Right renal cortex interstitium (tissue), 3 donors: Measurements from ENCODE around the gene ERVK3-1. TPM values are rescaled to one million over a fixed set of nuclear protein-coding genes. Genes with fewer than 3 reads are reported as not detected.
"Not testable (repeated sequence)": the region's sequence is repeated elsewhere in the genome, so short reads cannot be mapped to it uniquely, and the experiment has no call there.

Source experiments
- DNase-seq, 3 donors: peaks; one replicate each; pipeline ENCODE4 v3.0.0-alpha.2; 2013; ENCODE audit warnings: low read depth in 3 of 3, low spot score in 2 of 3
- polyA plus RNA-seq, 3 donors: library from polyadenylated mRNA; unstranded; fragments of 120-200 nt; gene quantifications; one replicate each; pipeline ENCODE4 v1.2.1, GENCODE V29; 2013; ENCODE audit not compliant: insufficient read length in 3 of 3

The ERVK3-1 gene
- polyA plus RNA-seq, 3 donors: 44.8 to 53.6 (median 49.3) TPM

- DNase-seq: no peak
These were observed 922 bp upstream of the ERVK3-1 start for GRCh38 chr19:58304255-58304654.

DNA sequence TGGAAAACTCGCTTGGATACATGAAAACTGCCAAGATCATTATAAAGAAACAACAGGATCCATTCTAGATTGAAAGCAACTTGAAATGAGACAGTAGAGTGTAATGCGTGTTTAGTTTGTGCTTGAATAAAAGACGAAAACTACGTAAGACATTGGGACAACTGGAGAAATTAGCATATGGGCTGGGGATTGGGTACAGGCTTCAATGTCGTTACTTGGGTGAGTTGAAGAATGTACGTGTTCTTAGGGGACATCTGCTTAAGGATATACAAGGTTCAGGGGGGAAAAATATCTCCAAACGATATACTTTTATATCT is 471 bp upstream of the ERVK3-1 start:
- DNase-seq: no peak

GRCh38 chr19:58305932-58306323 is 751 bp downstream of the ERVK3-1 start:
- no peak for DNase-seq

GRCh38 chr19:58307736-58308135 is 2.6 kb downstream of the ERVK3-1 start:
- no peak for DNase-seq

DNA sequence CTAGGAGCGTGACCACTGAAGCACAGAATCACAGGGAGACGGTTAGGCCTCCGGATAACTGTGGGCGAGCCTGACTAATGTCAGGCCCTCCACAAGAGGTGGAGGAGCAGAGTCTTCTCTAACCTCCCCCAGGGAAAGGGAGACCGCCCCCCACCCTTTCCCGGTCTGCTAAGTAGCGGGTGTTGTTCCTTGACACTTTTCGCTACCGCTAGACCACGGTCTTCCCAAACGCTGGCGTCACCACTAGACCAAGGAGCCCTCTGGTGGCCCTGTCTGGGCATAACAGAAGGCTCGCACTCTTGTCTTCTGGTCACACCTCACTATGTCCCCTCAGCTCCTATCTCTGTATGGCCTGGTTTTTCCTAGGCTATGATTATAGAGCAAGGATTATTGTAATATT is 5.5 kb downstream of the ERVK3-1 start:
- DNase-seq: not testable (repeated sequence)

DNA sequence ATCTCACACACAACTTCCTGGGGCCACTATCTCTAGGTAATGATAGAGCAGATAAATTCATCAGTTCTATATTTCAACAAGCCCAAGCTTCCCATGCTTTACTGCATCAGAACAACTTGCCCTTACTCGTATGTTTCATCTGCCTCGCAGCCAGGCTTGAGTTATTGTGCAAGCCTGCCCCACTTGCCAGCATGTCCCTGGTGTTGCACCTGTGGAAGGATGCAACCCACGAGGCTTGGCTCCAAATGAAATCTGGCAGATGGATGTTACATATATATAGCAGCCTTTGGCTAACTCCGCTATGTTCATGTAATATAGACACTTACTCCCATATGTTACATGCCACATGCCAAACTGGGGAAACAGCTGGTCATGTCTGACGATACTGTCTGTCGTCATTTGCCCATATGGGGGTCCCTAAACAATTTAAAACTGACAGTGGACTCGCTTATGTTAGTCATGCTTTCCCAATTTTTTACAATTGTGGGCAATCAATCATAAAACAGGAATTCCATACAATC is 6.2 kb downstream of the ERVK3-1 start:
- no peak for DNase-seq

DNA sequence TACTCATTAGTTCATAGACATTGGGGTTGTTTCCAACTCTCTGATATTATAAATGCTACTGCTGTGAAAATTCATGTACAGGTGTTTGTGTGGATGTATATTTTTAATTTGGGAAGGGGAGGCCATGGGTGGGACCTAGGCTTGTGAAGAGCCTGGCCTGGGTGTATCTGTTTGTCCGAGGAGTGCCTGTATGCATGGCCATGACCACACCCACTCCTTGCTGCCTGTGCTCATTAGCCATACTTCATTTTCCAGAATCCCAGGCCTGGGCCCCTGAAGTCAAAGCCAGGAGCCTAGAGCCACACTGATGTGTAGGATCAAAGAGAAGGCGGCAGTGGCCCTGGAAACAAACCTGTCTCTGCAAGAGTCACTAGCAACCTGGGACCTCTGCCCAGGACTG is 10.4 kb downstream of the ERVK3-1 start:
- DNase-seq: no peak

GRCh38 chr19:58317476-58318072 is 12.4 kb downstream of the ERVK3-1 start:
- DNase-seq: no peak

DNA sequence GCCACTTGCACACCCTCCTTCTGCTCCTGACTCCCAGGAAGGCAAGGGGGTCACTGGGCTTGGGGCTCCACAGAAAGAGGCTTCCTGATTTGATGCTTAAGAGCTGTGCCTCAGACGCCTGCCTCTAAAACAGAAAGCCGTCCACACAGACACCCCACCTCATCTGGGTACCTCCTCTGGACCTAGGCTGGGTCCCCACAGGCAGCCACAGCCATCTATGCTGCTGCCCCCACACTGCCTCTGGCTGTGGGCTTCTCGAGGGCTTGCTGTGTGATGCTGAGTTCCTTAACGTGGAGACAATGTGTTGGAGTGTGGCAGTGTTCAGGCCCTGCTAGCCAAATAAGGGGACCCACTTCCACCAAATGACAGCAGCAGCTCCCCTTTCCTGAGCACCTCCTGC is 13.1 kb downstream of the ERVK3-1 start:
- DNase-seq: no peak

- no peak for DNase-seq
These were observed 14.1 kb downstream of the ERVK3-1 start for GRCh38 chr19:58319241-58319640.

GRCh38 chr19:58325311-58326022 is 20.3 kb downstream of the ERVK3-1 start:
- DNase-seq: no peak

- no peak for DNase-seq
These were observed 21.3 kb downstream of the ERVK3-1 start for GRCh38 chr19:58326501-58326913.

DNA sequence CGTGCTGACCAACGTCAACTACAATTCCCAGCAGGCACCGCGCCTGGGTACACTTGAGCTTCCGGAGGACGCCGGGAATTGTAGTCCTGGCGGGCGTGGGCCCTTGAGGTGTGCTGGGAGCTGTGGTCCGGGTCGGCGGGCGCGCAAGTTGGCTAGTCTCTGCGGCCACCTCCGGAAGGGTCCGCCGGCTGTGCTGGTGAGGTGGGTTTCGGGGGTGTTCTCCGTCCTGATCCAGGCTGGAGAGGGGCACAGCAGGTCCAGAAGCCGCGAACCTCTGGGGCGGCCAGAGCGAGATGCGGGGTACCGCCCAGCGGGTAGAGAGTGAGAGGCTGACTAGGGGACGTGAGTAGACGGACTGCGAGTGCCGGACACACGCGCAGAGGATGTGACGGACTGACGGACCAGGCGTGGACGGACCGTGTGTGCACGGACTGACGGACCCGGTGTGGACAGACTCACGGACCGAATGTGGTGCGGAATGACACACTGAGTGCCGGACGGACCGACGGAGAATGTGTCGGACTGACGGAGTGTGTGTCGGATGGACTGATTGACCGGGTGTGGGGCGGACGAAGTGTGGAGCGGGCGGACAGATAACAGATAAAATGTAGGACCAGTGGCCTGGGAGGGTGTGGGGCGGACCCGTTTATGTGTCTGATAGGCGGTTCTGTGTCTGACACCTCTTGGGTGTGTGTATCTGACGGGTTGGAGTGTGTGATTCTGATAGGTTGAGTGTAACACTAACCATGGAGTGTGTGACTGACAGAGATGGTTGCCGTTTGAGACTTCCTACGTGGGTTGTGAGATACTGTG is 21.9 kb downstream of the ERVK3-1 start, which contains the start of gene ZSCAN22:
Gene ZSCAN22 (plus strand): TSS at position 81 of the 813 bp plus-strand sequence. CDS start 7,809 bp downstream, outside the sequence.
- DNase-seq: peak; percentile 88 to 97 (median 92)

DNA sequence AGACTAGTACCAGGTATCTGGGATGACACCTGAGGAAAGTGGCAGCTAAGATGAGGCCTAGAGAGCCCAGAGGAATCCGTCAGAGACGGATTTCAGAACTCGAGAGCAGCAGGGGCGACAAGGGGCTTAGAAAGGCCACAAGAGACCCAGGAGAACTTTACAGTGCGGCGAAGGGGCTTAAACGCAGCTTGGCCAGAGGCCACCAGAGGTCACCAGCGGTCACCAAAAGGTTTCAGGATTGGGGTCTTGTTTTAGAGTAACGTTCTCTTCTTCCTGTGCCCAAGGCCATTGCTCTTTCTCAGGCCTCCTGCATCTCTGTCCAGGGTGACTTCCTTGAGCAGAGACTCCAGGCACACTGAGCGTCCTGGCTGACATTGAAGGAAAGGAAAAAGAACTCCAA is 23.8 kb downstream of the ERVK3-1 start:
- DNase-seq: no peak

DNA sequence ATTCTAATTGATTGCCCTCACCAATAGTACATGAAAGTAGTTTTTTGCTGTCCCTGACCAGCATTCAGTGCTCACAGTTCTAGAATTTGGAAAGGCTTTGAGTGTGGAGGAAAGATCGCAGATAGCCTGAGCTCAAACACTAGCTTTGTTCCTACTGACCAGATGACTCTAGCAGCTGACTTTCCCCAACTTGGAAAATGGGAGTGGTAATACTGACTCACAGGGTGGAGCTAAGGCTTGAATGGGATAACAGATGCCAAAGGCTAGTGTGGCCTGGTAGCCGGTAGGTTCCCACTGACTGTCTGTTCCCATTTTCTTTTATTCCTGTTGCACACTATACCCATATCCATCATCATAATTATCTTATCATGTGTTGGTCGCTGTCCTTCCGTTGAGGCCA is 25.3 kb downstream of the ERVK3-1 start:
- DNase-seq: no peak

DNA sequence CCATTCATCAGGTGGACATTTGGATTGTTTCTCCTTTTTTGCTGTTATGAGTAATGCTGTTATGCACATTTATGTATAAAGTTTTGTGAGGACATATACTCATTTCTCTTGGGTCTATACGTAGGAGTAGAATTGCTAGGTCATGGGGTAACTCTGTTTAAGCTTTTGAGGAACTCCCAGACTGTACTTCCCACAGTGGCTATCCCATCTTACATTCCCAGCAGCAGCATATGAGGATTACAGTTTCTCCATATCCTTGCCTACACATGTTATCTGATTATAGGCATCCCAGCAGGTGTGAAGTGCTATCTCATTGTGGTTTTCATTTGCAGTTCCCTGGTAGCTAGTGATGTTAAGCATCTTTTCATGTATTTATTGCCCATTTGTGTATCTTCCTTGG is 27.5 kb downstream of the ERVK3-1 start:
- no peak for DNase-seq

DNA sequence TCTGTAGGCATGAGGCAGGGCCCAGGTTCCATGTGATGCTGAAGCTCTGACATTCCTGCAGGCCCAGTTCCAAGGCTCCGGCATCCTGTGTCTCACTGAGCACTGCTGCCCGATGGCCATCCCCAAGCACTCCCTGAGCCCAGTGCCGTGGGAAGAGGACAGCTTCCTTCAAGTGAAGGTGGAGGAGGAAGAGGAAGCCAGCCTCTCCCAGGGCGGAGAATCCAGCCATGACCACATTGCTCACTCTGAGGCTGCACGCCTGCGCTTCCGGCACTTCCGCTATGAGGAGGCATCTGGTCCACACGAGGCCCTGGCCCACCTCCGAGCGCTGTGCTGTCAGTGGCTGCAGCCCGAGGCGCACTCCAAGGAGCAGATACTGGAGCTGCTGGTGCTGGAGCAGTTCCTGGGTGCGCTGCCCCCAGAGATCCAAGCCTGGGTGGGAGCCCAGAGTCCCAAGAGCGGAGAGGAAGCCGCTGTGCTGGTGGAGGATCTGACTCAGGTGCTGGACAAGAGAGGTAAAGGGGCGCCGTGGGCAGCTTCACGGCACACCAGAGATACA is 29.6 kb downstream of the ERVK3-1 start:
- no peak for DNase-seq

DNA sequence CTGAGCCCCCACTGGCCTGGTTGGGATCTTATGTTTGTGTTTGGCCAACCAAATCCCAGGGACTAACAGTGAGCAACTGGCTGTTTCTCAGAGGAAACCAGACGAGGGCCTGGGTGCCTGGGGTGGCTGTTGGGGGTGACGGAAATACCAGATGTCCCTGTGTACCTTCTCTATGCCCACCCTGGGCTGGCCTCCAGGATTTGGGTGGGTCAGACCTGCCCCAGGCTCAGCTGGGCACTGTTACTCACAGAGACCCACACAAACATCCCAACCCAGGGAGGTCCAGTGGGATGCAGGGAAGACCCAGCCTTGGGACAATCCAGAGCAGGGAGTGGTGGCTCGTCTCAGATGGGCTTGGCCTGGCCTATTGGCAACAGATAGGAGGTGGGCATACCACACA is 30.5 kb downstream of the ERVK3-1 start:
- DNase-seq: no peak

DNA sequence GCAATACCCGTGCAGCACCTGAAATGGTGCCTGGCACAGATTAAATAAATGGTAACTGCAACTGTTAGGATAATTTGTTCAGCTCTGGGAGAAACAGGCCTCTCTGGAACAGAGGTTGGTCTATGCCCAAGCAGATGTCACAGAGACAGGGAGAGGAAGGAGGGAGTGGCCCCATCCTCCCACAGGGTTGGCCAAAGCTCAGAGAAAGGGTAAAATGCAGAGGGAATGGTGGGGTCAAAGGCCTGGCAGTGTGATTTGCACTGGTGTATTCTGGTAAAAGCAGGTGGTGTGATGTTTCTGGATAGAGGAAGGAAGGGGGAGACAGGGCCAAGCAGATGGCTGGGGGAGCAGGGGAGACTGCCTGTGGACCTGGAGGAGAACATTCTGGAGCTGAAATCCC is 31.0 kb downstream of the ERVK3-1 start:
- no peak for DNase-seq

- DNase-seq: no peak
These were observed 31.6 kb downstream of the ERVK3-1 start for GRCh38 chr19:58336820-58337219.

DNA sequence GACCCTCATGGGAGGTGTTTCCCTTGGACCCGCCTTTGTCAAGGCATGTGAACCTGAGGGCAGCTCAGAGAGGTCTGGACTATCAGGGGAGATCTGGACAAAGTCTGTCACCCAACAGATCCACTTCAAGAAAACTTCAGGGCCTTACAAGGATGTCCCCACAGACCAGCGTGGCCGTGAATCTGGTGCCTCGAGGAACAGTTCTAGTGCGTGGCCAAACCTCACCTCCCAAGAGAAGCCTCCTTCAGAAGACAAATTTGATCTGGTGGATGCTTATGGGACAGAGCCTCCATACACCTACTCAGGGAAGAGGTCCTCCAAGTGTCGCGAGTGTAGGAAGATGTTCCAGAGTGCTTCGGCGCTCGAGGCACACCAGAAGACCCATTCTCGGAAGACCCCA is 33.2 kb downstream of the ERVK3-1 start:
- no peak for DNase-seq
